Stimulated activated CD8-positive, alpha-beta memory T cell treated with anti-CD3 and anti-CD28 coated beads, Interleukin-2, amount 100 ng/mL, for 48 hours (primary cell): ENCODE results near the gene PLXNB1.
"Not testable (repeated sequence)": the region's sequence is repeated elsewhere in the genome, so short reads cannot be mapped to it uniquely, and the experiment has no call there.

Experiments
- DNase-seq, 2 donors: peaks; one replicate each; pipeline ENCODE4 v3.0.0-alpha.2; 2020; ENCODE audit warnings: low read depth in 2 of 2

PLXNB1 gene

GRCh38 chr3:48429960-48430707 is at the start of gene PLXNB1:
Gene PLXNB1, minus strand, starts transcription at chr3:48430086. Its CDS starts 5,475 bp downstream, at chr3:48424611.
- no peak for DNase-seq

- DNase-seq = no peak
Measured at GRCh38 chr3:48478626-48479555, 49.0 kb upstream of the PLXNB1 start.

- no peak for DNase-seq
Measured at GRCh38 chr3:48477959-48478520, 48.2 kb upstream of the PLXNB1 start.

GRCh38 chr3:48476426-48477053 is 46.7 kb upstream of the PLXNB1 start:
- DNase-seq = no peak

- DNase-seq = no peak
Measured at GRCh38 chr3:48475188-48475587, 45.3 kb upstream of the PLXNB1 start.

- no peak for DNase-seq
Measured at GRCh38 chr3:48474619-48475018, 44.7 kb upstream of the PLXNB1 start.

- DNase-seq = not testable (repeated sequence)
Measured at GRCh38 chr3:48474031-48474430, 44.1 kb upstream of the PLXNB1 start.

GRCh38 chr3:48473617-48473952 is 43.7 kb upstream of the PLXNB1 start:
- no peak for DNase-seq

GRCh38 chr3:48472923-48473616 is 43.2 kb upstream of the PLXNB1 start:
- peak; percentile 92 for DNase-seq

- DNase-seq = no peak
Measured at GRCh38 chr3:48472673-48472922, 42.7 kb upstream of the PLXNB1 start.

GRCh38 chr3:48470286-48470685 is 40.4 kb upstream of the PLXNB1 start:
- no peak for DNase-seq

- DNase-seq = no peak
Measured at GRCh38 chr3:48469046-48469915, 39.4 kb upstream of the PLXNB1 start.

GRCh38 chr3:48468329-48468731 is 38.4 kb upstream of the PLXNB1 start:
- DNase-seq = no peak

- no peak for DNase-seq
Measured at GRCh38 chr3:48467473-48468267, 37.8 kb upstream of the PLXNB1 start.

GRCh38 chr3:48467110-48467454 is 37.2 kb upstream of the PLXNB1 start:
- no peak for DNase-seq

GRCh38 chr3:48466386-48467109 is 36.7 kb upstream of the PLXNB1 start:
- no peak for DNase-seq

- DNase-seq = peak; percentile 71 to 74
Measured at GRCh38 chr3:48465531-48466378, 35.9 kb upstream of the PLXNB1 start.

GRCh38 chr3:48465237-48465530 is 35.3 kb upstream of the PLXNB1 start:
- no peak for DNase-seq
